GM21619 (cell line): ENCODE measurements around the gene CAV1.

Experiments used
- ATAC-seq: cut with Tn5 transposase; IDR thresholded peaks from one replicate; pipeline ENCODE4 v1.9.1; 2021; ENCODE audit not compliant: unreplicated experiment

Gene CAV1

DNA sequence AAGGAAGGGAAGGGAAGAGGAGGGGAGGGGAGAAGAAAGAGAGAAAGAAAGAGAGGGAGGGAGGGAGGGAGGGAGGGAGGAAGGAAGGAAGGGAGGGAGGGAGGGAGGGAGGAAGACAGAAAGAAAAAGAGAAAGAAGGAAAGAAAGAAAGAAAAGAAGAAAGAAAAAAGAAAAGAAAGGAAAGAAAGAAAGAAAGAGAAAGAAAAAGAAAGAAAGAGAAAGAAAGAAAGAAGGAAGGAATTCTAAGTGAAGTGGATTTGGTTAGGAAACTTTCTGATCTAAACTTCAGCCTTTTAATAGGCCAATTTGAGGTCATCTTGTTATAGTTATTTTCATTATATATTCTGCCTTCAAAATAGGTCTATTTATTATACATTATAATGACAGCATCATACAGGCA is 21.0 kb upstream of the CAV1 start:
- ATAC-seq, result no peak

DNA sequence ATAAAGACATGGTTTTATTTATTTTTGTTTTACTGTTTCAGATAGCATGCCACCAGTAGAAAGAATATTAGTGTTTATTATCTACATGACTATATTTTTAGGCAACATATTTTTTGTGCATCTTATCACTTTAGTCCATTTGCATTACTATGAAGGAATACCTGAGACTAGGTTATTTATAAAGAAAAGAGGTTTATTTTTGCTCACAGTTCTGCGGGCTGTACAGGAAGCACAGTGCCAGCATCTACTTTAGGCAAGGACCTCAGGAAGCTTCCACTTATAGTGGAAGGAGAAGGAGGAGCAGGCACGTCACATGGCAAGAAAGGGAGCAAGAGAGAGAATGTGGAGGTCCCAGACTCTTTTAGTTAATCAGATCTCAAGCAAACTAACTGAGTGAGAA is 19.6 kb upstream of the CAV1 start:
- no peak for ATAC-seq

DNA sequence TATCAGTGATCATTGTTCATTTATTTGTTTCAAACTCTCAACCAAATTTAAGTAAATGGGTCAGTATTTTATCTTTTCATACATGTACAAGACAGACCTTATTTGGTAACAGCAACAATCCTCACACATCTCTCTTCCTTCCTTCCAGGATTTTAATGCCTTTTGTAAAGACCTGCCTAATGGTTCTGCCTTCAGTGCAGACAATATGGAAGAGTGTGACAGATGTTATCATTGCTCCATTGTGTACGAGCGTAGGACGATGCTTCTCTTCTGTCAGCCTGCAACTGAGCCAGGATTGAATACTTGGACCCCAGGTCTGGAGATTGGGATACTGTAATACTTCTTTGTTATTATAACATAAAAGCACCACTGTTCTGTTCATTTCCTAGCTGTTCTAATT is 19.0 kb upstream of the CAV1 start:
- no peak for ATAC-seq

DNA sequence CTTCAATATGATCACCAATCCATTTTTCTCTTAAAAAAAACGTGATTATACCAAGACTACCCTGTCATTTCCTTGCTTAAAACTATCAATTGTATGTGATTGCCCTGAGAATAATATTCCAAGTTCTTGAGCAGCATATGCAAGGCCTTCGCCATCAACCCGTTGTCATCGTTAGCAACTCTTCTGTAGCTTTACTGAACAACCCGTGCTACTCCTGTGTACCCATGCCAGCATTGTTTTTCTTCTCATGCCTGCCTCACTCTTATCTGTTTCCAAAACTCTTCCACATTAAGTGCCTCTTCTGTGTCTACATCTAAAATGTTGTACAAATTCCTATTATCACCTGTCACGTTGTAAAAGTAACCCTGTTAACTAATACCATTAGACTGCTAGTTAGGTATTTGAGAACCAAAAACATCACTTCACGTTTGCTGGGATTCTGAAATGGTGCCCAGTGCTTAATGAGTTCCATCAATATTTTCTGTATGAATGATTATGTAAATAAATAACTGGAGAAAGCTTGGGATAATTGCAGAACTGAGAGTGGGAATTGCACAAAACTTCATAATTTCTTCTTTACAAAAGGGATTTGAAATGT is 14.8 kb upstream of the CAV1 start:
- ATAC-seq, result no peak

DNA sequence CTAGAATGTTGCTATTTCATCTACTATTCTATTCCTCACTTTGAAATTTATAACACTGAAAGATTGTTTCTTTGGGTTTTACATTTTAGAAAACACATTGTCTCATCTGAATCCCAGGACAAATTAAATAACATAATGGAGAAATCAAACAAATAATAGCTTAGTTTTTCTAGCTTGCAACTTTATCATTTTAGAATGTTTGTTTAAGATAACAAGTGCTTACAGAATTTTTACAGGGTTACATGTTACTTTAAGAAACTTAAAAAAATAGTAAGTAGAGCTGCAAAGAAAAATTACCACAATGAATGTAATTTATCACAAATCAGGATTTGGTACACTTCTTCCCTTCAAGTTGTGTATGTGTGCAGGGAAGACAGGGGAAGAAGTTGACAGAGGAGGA is 14.0 kb upstream of the CAV1 start:
- no peak for ATAC-seq

DNA sequence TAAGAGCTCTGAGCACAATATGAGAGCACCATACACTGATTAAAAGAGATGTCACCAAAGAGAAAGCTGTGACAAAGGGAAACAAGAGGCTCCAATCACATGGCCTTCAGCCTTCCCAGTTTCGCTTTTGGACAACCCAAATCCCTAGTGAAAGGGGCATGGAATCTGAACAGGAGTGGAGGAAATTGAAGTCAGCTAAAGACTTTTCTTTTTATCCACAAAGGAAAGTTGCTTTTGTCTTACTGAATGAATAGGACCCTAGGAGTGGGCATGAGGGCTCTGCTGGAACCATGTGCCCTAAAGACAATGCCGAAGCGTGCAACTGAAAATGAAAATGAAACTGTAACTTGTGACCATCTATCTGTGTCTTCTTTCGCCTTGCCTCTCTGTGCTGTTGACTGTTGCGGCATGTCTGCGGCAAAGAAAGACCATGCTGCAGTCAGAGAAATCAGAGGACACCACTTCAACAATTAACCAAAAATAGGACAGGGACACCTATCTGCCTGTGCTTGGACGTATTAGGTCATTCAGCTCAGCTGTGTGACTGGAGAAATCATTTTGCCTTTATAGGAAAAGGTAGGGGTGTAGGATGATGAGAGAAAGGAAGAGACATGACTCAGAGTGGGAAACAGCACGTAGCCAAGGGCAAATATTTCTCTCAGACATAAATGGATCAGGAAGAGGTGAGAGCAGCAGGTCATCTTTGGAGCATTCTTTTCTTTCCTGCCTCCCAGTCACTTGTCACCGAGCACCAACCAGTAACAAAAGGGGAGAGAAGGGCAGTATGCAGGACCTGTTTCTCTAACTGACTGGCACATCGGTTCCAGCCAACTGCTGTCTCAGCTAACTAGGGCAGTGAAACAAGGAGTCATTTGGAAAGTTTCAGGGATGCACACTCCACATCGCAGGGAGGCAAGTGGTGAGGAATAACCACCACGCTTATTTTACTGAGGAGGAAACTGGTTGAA is 13.0 kb upstream of the CAV1 start:
- peak; percentile 100 for ATAC-seq

DNA sequence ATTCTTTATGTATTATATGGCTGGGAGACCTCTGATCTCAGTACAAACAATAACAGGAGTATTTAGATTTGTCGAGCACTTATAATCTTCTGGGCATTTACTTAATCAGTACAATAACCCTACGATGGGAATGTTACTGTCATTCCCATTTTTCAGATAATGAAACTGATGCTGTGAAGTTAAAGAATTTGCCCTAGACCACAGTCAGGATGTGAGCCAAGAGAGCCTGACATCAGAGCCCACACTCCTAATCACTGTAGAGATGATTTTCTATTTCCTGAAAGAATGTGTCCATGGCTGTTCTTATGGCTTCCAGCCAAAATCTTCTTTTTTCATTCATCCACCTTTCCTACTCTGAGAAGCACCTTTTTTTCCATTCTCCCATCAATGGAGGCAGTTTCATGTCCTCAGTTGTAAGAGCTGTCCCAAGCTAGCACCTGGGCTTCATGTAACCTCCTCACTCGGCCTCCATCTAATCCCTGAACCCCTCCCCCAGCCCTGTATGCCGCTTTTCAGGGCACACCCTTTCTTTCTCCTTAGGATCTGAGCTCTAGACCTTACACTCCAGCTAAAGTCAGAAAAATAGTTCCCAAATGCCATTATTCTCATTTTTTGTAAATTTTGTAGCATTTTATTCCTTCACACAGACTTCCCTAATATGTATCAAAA is 12.2 kb upstream of the CAV1 start:
- ATAC-seq, result no peak

DNA sequence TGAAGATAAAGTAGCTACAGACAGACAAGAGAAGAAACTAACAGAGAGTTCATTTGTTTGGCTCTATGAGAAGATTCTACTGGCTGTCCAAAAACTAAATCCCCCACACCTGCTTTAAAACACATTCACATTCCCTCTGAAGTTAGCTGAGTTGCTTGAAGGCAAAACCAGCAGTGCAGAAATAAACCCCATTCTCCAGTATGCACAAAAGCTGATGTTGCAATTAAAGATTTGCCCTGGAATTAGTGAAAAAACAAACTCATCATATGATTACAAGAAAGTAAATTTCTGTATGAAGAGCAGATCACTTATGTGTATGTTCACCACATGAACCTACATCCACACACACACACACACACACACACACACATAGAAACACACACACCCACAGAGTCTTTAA is 9.3 kb upstream of the CAV1 start:
- ATAC-seq, result no peak

DNA sequence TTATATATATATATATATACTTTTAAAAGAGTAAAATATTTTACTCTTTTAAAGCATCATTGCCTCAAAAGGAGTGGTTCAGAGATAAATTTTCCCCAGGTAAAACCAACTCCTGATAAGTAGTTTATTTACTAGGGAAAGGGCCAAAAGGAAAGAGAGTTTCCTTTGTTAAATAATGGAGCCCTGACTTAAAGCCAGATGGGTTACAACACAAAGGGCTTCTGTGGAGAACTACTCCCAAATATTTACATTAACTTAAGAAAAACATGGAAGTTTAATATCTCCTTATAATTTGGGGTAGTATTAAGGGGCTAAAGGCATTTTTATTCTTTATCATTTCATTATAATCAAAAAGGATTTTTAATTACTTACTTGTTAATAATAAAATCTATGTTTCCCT is 8.5 kb upstream of the CAV1 start:
- no peak for ATAC-seq

DNA sequence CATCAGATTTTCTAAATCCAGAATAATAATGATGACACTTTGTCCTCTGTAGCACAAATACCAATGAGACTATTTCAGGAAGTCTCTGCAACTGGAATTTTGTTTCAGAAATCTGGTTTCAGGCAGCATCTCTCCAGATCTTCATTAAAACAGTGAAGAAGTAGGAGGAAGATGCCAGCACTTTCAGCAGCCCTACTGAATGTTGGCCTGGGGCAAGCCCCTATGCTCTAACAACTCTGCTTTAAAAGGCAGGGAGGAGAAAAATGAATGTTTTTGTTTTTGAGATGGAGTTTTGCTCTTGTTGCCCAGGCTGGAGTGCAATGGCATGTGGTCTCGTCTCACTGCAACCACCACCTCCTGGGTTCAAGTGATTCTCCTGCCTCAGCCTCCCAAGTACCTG is 7.2 kb upstream of the CAV1 start:
- ATAC-seq, result no peak

DNA sequence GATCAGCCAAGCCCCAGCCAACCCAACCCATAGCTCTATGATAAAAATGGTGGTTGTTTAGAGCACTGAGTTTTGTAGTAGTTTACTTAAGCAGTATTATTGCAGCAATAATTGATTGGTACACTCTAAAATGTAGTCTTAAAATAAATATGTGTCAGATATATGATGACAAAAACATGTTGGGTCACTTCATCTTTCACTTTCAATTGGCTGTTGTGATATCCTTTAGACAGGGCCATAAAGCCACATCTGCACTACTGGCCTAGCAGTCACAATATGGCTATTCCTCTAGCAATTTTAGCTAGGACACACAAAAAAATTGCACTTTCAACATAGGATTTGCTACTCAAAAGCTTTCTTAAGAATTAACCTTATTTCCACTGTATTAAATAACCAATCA is 5.9 kb upstream of the CAV1 start:
- no peak for ATAC-seq

DNA sequence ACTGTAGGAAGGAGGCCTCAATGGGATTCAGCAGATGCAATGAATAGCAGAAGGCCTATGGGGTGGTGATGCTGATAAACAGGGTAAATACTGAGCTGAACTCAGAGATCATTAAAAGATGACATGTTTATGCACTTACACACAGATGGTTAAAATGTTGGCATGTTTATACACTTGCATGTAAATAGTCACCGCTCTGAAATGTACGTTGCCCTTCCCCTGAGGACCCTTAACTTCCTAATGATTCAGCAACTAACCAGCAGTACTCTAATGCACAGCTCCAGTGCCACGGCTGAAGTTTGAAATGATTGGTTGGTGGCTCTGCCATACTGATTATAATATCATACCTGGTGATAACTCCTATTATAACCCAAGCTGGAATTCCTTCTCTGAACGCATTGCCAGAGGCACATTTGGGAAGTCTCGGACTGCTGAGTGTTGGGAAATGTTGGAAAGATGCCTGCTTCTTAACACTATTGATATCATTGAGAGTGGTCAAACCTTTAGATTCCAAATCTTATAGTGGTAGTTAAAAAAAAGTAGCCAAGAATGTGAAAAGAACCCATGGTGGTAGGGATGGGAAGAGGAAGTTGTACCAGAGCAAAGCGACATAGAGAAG is 3.7 kb upstream of the CAV1 start:
- no peak for ATAC-seq

DNA sequence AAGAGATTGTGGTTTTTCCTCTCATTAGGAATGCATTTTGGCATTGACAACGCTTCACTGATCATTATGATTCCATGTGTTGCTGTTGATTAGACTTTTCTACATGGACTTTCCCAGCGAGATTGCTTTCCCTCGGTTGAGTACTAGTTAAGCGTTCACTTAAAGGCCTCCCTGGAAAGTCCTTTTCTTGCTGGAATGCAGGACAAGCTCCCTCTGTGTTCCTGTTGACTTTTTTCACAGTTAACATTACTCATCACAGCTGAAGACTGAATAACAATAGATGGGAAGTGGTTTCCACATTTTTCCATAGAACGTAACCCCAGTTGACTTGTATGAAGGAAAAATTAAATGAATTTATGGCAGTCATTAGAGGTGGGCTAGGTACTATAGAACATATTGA is 2.6 kb upstream of the CAV1 start:
- no peak for ATAC-seq

DNA sequence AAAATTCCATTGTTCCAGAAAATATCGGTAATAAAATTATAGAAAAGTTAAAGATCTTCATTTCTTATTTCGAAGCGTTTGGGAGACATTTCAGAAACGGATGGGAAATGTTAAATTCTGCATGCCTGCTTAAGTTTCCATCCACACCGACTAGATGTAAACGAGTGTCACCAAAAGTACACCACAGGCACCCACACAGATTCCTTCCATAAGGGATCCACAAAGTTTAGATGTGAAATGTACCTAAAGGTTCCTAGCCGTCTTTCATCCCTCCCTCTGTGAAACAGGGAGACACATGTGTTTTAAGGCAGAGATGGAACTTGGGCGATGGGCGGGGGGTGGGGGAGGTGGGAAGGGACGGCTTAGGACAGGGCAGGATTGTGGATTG is 621 bp upstream of the CAV1 start:
- no peak for ATAC-seq

DNA sequence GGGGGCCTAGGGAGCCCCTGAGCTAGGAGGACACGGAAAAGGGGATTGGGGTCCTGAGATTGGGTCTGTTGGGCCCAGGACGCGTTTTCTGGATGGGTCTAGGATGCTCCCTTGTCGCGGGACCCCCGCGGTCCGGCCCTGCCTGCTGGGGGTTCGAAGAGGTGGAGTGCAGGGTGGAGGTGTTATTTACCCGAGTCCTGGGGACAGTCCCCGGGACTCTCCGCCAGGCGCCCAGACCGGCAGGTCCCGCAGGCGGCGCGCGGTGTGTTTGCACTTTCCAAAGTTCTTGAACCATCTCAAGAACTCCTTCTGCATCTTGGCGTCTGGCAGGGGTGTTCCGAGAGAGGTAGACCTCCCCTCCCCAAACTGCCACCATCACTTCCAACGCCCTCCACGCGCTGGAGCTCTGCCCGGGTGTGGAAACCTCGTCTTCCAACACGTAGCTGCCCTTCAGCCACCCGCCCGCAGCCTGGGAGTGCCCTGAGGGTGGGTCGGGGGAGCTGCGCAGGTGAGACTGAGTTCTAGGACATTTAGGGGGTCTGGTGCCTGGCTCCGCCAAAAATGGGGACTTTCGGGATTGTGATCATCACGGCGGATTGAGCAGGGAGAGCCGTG is 569 bp downstream of the CAV1 start:
- peak; percentile 37 for ATAC-seq

DNA sequence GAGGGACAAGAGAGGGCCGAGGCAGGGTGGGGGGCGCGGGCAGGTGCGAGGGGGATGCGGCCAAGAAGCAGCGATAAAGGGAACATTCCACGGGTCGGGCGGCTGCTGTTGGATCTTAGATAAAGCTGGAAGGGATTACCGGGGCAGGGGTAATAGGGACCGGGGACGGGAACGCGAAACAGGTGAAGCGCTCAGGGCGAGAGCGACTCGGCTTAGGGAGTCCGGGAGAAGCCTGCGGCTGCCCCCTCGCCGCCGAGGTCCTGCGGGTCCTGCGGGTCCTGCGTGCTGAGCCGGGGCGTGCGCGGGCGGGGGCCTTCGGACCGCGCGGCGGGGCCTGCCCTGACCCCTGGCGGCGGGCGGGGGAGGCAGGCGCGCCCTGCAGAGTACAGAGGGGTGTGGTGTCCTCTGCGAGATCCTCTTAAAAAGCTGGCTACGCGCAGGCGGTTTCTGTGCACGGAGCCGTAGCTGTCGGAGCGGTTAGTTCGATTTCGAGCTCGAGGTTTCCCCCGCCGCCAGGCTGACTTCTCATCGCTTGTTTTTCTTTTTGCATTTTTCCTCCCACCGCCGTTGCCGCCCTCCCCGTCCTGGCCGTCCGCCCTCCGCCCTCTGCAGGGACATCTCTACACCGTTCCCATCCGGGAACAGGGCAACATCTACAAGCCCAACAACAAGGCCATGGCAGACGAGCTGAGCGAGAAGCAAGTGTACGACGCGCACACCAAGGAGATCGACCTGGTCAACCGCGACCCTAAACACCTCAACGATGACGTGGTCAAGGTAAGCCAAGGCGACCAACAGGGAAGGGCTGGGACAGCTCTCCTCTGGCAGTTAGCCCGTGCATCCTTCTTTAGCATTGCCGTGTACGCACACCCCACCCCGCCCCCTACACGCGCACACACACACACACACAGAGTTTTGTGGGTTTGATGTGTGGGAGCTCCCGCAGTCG is 1.4 kb downstream of the CAV1 start:
- peak; percentile 93 for ATAC-seq

DNA sequence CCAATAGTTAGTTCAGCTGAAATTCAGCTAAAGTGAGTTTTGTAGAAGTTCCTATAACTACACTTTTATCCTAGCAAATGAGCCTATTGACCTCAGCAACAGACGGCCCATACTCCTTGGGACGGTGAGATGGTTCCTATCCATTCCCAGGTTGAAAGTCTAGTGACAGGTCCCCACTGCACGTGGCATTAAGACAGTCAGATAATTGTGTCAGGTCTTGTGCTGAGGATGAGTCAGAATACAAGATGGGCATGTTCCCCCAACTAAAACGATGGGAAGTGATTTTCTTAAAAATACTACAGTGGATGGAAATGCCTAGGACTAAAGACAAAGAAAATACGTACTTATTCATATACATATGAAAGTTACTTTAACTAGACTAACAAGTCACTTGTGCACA is 2.1 kb downstream of the CAV1 start:
- no peak for ATAC-seq

DNA sequence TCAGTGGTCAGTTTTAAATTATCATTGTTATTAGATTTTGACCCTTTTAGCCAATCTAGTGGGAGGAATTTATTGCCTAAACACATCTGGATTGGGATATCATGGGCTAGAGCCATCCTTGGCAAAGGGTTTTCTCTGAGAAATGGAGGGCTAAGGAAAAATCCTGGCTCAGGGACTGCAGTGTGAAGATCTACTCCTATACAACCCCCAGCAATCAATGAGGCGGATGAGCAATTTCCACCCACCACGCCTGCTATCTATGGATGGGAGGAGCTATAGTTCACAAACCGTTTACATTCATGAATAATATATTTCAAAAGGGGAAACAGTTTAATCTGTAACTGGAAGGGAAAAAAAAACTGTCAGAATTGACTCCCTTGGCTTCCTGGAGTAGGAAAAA is 2.7 kb downstream of the CAV1 start:
- ATAC-seq, result no peak

DNA sequence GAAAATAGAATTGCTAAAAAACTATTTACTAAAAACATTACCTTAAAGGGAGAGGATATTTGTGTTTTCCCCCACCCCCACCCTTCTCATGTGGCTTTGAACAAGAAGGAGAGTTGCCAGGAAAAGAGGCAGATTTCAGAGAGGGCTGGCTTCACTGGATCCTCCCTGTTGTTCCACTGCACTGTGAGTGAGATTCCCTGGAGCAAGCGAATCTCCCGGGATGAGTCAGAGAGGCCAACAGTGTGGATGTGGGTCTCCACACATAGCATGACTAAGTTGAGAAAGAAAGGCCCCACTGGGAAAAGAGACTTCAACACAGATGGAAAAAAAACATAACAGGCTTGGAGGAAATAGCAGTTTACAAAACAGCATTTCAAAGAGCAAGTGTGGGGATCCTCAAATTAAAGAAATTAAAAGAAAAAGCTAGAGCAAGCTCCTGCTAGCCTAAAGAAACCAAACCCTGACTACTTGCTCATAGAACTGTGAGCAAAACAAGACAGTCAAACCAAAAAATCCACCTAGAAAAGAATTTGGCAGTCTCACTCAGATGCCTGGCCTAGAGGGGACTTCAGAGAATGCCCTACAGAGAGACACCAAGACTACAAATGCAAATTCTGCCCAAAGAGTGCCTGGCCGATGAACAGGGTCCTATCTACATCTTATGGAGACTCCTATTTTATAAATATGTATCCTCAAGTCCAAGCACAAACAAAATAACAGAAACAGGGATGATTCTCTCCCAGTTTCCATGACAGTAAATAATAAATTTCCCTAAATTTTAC is 3.4 kb downstream of the CAV1 start:
- no peak for ATAC-seq
